GM19467 (cell line): ENCODE results near the gene ARHGEF25.
A peak's percentile ranks its signal among the peaks of the same experiment; 100 is the strongest.
"Not testable (repeated sequence)": the region's sequence is repeated elsewhere in the genome, so short reads cannot be mapped to it uniquely, and the experiment has no call there.

ENCODE experiments used
- ATAC-seq: cut with Tn5 transposase; IDR thresholded peaks from one replicate; pipeline ENCODE4 v1.9.1; 2021; ENCODE audit warnings: mild to moderate bottlenecking, moderate library complexity; ENCODE audit not compliant: unreplicated experiment

The ARHGEF25 gene

DNA sequence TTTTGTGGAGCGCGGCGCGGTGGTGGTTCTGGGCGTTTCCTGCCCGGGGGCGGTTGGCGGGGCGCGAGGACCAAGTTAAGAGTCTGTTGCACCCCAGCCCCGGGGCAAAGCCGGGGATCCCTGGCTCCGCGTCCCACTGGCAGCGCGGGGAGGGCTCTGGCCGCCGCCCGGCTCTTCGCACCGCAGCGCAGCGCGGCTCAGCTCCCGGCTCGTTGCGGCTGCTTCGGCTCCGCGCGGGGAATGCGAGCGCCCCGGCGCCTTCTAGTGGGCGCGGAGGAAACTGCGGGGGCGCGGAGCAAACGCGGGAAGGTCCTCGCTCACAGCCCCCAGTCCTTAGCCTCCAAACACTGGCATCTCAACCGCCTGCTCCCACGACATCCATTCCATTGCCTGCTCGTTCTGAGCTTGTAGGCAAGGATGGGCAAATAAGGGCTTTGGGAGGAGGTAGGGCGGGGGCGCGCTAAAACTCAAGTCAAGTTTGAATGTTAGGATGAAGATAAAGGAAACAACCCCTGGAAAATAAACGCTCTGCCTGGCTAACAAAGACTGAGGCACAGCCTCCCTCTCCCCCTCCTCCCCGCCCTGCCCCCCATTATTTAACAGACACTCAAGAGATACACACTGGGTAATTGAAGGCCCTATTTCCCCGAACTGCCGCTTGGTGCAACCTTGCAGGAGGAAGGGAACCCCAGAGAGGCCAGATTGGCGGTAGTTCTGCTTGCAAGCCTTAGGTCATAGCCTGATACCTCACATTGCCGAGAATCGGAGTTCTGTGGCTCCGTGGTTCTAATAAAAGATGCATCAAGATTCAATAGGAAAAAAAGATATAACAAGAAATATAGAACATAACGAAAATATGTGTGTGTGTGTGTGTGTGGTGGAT is 22.0 kb downstream of the ARHGEF25 start, which contains the start of gene B4GALNT1:
B4GALNT1 (minus strand) TSS at position 244 of the 883 bp plus-strand sequence. CDS start 1,069 bp downstream, outside the sequence.
- peak; percentile 81 for ATAC-seq

DNA sequence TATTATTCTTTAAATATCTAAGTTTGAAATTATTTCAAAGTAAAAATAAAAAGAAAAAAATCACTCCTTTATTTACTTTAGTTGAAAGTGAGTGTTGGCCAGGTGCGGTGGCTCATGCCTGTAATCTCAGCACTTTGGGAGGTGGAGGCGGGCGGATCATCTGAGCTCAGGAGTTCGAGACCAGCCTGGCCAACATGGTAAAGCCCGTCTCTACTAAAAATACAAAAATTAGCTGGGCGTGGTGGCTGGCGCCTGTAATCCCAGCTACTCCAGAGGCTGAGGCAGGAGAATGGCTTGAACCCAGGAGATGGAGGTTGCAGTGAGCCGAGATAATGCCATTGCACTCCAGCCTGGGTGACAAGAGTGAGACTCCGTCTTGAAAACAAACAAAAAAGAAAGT is 25.5 kb downstream of the ARHGEF25 start:
- ATAC-seq = not testable (repeated sequence)

DNA sequence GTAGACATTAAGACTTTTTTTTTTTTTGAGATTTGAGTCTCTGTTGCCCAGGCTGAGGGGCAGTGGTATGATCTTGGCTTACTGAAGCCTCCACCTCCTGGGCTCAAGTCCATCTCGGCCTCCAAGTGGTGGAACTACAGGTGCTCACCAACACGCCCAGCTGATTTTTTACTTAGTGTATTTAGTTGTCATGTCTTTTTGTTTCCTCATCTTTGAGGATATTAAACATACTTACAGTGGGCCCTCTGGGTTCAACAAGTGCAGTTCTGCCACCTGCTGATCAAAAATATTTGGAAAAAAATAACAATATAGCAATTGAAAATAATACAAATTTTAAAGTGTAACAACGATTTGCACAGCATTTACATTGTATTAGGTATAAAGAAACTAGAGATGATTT is 26.1 kb downstream of the ARHGEF25 start:
- ATAC-seq = no peak

DNA sequence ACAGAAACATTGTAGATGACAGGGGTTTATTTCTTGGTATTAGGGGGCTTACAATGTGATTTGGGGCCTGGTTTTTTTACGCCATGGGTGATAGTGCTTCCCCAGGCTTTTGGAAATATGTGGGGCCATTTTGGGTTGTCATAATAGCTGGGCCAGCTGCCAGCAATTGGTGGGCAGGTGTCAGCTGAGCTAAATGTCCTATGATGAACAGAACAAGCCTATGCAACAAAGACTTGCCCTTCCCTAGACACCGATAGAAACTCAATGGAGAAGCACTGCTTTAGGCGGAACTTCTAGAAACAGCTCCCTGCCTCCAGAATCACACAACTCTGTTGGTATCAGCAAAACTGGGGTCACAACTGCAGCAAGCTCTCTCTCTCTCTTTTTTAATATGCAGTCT is 26.9 kb downstream of the ARHGEF25 start:
- ATAC-seq = no peak

DNA sequence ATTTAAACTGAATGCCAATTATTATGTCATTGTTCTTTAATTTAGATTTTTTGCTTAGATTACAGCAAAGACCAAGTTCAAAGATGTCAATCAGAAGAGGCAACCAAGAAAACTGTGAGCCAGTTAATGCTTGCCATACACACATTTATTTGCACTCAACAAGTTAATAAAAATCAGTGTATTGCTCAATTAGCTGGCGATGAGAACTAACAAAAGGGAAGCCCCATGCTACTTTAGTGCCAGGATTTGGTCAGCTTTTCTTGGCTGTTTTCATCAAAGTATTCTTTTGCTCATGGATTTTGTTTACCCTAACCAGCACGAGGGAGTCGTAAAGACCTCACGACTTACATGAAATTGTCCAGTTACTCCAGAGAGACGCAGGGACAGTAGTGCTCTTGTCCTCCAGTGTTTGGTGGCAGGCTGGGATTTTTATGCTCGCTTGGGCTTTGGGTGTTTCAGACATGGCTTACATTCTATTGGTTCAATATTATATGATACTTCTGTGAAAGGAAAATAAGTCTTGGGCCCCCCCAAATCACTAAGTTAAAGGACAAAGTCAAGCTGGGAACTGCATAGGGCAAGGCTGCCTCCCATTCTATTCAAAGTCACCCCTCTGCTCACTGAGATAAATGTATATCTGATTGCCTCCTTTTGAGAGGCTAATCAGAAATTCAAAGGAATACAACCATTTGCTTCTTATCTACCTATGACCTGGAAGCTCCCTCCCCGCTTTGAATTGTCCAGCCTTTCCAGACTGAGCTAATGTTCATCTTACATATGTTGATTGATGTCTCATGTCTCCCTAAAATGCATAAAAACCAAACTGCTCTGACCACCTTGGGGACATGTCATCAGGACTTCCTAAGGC is 29.2 kb downstream of the ARHGEF25 start:
- ATAC-seq = no peak

DNA sequence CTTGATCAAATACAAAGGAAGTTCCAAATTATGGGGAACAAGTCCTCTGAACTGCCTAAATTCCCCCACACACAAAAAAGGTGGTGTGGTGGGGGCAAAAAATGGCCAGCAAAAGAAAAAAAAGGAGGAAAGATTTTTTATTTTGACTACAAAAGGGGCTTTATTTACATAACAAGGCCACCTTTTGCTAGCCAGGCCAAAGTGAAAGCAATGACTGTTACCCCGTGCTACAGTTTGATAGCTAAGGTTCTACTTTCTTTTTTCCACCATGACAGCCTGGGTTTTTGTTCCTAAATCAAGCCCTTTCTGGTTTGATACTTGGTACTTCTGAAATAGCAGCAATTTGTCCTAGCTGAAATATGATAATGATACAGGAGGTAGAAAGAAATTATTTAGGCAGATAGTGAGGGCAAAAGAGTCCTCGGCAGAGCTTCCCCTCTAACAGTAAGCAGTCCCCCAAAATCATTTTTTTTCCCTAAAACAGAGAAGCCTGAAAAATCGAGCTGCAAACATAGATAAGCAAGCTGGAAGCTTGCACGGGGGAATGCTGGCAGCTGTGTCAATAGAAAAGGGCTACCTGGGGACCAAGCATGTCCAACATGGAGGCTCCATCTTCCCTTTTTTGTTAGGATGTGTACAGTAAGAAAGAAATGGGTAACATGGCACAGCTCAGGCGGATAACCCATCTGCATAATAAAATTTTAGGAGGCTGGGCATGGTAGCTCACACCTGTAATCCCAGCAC is 30.6 kb downstream of the ARHGEF25 start:
- ATAC-seq = no peak

DNA sequence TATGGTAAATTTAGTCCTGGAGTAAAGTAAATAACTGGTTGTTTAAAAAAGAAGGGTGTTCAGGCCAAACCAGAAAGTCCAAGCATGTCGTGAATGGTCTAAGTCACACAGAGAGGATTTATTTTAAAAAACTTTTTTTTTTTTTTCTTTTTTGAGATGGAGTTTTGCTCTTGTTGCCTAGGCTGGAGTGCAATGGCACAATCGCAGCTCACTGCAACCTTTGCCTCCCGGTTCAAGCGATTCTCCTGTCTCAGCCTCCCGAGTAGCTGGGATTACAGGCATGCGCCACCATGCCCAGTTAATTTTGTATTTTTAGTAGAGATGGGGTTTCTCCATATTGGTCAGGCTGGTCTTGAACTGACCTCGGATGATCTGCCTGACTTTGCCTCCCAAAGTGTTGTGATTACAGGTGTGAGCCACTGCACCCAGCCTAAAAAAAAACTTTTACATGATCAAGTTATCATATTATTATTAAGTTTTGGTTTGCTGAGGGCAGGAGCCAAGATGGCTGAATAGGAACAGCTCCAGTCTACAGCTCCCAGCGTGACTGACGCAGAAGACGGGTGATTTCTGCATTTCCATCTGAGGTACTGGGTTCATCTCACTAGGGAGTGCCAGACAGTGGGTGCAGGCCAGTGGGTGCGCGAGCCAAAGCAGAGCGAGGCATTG is 34.9 kb downstream of the ARHGEF25 start:
- ATAC-seq = not testable (repeated sequence)

DNA sequence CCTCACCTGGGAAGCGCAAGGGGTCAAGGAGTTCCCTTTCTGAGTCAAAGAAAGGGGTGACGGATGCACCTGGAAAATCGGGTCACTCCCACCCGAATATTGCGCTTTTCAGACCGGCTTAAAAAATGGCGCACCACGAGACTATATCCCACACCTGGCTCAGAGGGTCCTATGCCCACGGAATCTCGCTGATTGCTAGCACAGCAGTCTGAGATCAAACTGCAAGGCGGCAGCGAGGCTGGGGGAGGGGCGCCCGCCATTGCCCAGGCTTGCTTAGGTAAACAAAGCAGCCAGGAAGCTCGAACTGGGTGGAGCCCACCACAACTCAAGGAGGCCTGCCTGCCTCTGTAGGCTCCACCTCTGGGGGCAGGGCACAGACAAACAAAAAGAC is 35.4 kb downstream of the ARHGEF25 start:
- ATAC-seq = not testable (repeated sequence)

DNA sequence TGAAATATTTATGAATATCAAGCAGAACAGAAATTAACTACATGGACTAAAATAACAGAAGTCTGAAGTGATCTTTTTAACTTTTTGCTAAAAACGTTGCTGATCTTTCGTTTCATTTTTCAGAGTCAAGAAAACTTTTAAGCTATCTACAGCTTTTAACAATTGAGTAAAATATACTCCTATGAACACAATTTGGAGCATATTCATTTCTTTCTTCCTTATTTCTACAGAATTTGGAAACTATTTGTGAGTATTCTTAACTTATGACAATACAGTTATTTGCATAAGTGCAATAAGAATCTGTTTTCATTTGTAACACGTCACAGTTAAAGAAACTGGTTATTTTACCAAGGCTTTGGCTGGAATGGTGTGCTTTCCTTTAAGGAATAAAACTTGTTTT is 42.8 kb downstream of the ARHGEF25 start:
- ATAC-seq = no peak

DNA sequence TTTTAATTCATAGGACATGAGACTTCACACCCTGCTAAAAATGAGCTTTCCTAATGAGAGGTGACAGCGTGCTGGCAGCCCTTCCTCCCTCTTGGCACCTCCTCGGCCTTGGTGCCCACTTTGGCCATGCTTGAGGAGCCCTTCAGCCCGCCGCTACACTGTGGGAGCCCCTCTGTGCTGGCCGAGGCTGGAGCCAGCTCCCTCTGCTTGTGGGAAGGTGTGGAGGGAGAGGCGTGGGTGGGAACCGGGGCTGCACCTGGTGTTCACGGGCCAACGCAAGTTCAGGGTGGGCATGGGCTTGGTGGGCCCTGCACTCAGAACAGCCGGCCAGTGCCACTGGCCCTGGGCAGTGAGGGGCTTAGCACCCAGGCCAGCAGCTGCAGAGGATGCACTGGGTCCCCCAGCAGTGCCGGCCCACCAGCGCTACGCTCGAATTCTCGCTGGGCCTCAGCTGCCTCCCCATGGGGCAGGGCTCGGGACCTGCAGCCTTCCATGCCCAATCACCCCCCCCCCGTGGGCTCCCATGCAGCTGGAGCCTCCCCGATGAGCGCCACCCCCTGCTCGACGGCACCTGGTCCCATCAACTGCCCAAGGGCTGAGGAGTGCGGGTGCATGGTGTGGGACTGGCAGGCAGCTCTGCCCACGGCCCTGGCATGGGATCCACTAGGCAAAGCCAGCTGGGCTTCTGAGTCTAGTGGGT is 44.5 kb downstream of the ARHGEF25 start:
- no peak for ATAC-seq

DNA sequence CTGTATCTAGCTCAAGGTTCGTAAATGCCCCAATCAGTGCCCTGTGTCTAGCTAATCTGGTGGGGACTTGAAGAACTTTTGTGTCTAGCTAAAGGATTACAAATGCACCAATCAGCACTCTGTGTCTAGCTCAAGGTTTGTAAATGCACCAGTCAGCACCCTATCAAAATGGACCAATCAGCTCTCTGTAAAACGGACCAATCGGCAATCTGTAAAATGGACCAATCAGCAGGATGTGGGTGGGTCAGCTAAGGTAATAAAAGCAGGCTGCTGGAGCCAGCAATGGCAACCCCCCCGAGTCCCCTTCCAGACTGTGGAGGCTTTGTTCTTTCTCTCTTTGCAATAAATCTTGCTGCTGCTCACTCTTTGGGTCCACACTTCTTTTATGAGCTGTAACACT is 45.2 kb downstream of the ARHGEF25 start:
- not testable (repeated sequence) for ATAC-seq

DNA sequence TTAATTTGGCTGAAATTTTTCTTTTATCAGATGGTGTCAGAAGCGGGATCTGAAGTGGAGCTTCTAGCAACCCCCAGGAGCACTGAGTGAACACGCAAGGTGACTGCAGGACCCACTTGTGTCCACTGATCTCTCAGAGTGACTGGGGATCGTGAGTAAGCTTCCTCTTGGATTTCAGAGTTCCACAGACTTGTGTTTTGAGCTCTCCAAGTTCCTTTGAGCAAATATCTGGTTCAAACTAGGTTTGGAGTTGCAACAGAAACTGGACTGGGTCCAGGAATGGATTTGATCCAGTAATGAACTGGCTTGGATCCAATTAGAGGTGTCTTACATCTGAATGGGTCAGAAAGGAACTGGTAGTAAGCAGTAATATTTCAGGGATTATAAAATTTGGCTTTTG is 46.5 kb downstream of the ARHGEF25 start:
- no peak for ATAC-seq

DNA sequence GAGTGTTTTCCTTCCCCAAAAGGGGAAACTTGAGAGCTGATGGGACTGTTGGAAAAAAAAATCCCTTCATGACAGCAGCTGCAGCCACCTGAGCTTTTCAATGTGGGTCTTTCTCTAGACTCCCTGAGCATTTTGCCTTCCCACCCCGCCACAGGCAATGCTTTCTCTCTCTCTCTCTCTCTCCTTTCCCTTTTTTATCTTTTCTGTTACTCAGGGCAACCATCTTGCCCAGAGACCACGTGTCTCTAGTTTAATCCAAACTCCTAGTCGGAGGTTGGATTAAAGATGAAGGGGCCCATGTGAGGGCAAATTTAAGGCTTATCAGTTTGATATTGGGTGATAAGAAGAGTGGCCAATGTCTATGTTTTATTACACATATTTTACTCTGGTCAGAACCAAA is 47.7 kb downstream of the ARHGEF25 start:
- ATAC-seq = no peak

DNA sequence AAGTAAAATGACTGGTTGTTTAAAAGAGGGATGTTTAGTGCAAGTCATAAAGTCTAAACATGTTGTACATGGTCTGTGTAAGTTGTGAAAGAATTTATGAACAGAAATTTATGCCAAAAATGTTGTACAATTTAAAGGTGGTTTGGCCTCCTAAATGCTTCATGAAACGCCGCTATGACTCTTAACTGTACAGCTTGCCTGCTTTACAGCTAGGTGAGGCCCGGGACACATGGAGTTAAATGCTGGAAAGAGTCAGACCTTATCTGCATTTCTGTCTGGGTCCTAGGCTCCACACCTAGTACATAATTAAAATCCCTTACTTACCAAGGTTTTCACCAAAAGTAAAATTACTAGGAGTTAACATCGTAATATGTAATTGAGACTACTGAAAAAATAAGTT is 50.1 kb downstream of the ARHGEF25 start:
- ATAC-seq = no peak

DNA sequence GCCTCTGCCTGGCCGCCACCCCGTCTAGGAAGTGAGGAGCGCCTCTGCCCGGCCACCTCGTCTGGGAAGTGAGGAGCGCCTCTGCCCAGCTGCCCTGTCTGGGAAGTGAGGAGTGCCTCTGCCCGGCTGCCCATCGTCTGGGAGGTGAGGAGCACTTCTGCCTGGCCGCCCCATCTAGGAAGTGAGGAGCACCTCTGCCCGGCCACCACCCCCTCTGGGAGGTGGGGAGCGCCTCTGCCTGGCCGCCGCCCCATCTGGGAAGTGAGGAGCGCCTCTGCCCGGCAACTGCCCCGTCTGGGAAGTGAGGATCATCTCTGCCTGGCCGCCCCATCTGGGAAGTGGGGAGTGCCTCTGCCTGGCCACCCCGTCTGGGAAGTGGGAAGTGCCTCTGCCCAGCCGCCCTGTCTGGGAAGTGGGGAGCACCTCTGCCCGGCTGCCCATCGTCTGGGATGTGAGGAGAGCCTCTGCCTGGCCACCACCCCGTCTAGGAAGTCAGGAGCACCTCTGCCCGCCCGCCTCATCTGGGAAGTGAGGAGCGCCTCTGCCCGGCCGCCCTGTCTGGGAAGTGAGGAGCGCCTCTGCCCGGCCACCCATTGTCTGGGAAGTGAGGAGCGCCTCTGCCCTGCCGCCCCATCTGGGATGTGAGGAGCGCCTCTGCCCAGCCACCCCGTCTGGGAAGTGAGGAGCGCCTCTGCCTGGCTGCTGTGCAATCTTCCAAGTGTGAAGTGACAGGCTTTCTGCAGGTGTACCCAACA is 54.0 kb downstream of the ARHGEF25 start:
- not testable (repeated sequence) for ATAC-seq
